Cardiac muscle cell (in vitro differentiated cells and primary cell): ENCODE results near the gene RAX2. TPM values are rescaled to one million over a fixed set of nuclear protein-coding genes. Genes with fewer than 3 reads are reported as not detected.

ENCODE experiments used
- DNase-seq, 2 donors: peaks; one replicate each; pipeline versions ENCODE4 v3.0.0 to v3.0.0-alpha.2; 2010 to 2017; ENCODE audit warnings: low read depth in 1 of 2, low spot score in 1 of 2
- H3K27ac ChIP-seq: fragments of 200-600 bp; sonication (generic); 2 replicates; pipeline ENCODE4 v1.5.1; 2016
- H3K27me3 ChIP-seq: fragments of 200-600 bp; sonication (generic); 2 replicates; pipeline ENCODE4 v1.6.0; 2016; ENCODE audit warnings: control low read depth
- H3K36me3 ChIP-seq: fragments of 200-600 bp; sonication (generic); 2 replicates; pipeline ENCODE4 v1.5.1; 2016; ENCODE audit warnings: control low read depth
- H3K4me1 ChIP-seq: fragments of 200-600 bp; sonication (generic); 2 replicates; pipeline ENCODE4 v1.8.1; 2017; ENCODE audit warnings: low read depth, mild to moderate bottlenecking, mixed run types
- H3K4me3 ChIP-seq: fragments of 200-600 bp; sonication (generic); 2 replicates; pipeline ENCODE4 v1.5.1; 2016; ENCODE audit warnings: mild to moderate bottlenecking
- H3K9me3 ChIP-seq: fragments of 200-600 bp; sonication (generic); 2 replicates; pipeline ENCODE4 v1.5.1; 2017; ENCODE audit warnings: low read depth, mild to moderate bottlenecking, control low read depth
- polyA plus RNA-seq: library from polyadenylated mRNA; unstranded; fragments of >200 nt; fragmentation: Nextera tagmentation; extraction: Ambion mirVana; gene quantifications from 2 replicates; pipeline ENCODE4 v1.2.1, GENCODE V29; 2016
- total RNA-seq: library from RNA; depleted of rRNA; stranded (reverse); fragments of >200 nt; gene quantifications from 2 replicates; pipeline ENCODE4 v1.2.3, GENCODE V29; 2016
- TF ChIP-seq, protein P1 (sequence below): IDR thresholded peaks from 2 replicates; pipeline ENCODE4 v1.5.1; 2012; ENCODE audit warnings: low read depth, mild to moderate bottlenecking, low read length

Gene RAX2
- total and polyA plus RNA-seq, 2 experiments from 2014 or later: not detected

DNA sequence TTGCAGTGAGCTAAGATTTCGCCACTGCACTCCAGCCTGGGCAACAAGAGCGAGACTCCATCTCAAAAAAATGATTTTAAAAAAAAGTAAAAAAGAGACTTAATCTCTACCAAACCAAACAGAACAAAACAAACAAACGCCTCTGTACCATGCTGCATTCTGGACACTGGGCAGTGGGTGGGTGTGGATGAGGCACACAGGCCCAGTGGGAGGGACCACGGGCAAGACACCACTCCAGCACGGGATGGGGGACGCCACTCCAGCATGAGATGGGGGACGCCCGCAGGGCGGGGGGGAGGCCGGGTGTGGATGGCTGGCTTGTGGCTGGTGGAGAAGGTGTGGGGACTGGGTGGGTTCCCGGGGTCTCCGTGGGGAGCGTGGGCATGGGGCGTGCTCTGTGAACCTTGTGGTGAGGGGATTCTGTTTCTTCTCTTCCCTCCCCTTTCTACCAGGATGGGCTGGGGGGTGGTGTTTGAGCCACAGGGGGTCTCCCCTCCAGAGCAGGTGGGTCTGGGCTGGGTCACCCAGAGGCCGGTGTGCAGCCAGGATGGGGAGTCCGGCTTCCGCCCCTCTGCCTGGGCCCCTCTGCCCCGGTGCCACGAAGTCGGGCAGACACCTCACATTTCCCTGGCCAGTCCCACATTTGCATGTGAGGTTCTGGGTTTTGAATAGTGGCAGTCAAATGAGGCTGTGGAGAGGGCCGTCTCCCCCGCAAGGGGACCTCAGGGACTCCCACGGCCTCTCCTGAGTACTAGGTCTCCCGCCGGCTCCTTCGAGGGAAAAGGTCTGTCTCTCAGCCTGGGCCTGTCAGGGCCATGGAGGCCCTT, 38.1 kb upstream of the RAX2 start:
- H3K36me3 ChIP-seq: no peaks in the 10 kb centered on the region
- DNase-seq: no peak
- H3K4me1 ChIP-seq: no peaks in the 10 kb centered on the region
- no peaks in the 10 kb centered on the region for H3K27me3 ChIP-seq
- no peak overlapping the region for H3K27ac ChIP-seq
- H3K9me3 ChIP-seq: no peaks in the 10 kb centered on the region
- H3K4me3 ChIP-seq: no peak overlapping the region
- TF ChIP-seq, protein P1, sequence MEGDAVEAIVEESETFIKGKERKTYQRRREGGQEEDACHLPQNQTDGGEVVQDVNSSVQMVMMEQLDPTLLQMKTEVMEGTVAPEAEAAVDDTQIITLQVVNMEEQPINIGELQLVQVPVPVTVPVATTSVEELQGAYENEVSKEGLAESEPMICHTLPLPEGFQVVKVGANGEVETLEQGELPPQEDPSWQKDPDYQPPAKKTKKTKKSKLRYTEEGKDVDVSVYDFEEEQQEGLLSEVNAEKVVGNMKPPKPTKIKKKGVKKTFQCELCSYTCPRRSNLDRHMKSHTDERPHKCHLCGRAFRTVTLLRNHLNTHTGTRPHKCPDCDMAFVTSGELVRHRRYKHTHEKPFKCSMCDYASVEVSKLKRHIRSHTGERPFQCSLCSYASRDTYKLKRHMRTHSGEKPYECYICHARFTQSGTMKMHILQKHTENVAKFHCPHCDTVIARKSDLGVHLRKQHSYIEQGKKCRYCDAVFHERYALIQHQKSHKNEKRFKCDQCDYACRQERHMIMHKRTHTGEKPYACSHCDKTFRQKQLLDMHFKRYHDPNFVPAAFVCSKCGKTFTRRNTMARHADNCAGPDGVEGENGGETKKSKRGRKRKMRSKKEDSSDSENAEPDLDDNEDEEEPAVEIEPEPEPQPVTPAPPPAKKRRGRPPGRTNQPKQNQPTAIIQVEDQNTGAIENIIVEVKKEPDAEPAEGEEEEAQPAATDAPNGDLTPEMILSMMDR: no peak

DNA sequence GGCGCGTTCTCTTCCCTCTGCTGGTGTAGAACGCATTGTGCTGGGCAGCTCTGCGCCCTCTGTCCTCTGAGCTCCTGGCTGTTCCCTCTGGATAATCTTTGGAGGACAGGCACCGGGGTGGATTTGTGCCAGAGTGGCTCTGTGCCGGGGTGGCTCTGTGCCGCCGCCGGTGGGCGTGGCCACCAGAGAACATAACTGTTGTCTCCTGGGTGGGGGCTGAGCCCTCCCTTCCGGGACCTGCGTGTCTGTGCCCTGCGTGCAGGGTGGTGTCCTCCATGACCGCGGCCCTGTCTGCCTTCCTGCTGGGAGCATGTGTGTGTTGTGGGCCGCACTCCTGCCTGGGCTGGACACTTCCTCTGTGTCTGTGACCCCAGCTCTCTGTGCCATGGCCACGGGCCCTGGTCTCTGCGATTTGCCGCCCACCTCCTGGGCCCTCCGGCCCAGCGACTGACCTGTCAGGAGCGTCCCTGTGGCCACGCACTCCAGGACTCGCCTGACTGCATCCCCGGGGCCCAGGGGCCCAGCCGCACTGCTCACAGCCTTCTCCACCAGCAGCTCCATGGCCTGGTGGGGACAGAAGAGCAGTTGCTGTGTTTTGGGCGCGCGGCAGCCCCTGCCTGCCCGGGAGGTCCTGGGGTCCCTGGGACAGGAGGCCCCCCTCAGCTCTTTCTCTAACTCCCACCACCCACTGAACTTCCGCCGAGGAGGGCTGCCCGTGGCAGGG, 36.6 kb upstream of the RAX2 start:
- no peaks in the 10 kb centered on the region for H3K4me1 ChIP-seq
- no peak for DNase-seq
- H3K4me3 ChIP-seq: no peak overlapping the region
- H3K27me3 ChIP-seq: no peaks in the 10 kb centered on the region
- H3K36me3 ChIP-seq: no peaks in the 10 kb centered on the region
- TF ChIP-seq, protein P1: no peak
- H3K27ac ChIP-seq: no peak overlapping the region
- H3K9me3 ChIP-seq: no peaks in the 10 kb centered on the region

DNA sequence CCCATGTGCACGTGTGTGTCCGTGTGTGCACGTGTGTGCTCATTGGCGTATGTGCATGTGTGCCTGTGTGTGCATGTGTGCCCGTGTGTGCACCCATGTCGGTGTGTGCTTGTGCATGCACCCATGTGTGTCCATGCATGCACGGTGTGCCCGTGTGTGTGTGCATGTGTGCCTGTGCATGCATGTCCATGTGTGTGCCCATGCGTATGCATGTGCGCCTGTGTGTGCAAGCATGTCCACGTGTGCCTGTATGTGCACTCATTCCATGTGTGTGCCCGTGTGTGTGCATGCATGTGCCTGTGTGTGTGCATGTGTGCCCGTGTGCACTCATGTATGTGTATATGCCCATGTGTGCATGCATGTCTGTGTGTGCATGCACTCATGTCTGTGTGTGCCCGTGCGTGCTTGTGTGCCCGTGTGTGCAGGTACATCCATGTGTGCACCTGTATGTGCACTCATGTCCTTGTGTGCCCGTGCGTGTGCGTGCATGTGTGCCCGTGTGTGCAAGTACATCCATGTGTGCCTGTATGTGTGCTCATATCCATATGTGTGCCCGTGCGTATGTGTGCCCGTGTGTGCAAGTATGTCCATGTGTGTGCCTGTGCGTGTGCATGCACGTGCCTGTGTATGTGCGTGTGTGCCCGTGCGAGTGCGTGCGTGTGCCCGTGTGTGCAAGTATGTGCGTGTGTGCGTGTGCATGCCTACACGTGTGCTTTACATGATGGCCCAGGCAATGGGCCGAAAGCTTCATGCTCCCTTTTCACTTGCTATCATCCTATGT, 35.7 kb upstream of the RAX2 start:
- Histone ChIP-seq H3K4me1 (no peaks in the 10 kb centered on the region), H3K36me3 (no peaks in the 10 kb centered on the region), H3K4me3 (no peak overlapping the region), H3K27me3 (no peaks in the 10 kb centered on the region), H3K27ac (no peak overlapping the region), H3K9me3 (no peaks in the 10 kb centered on the region)
- TF ChIP-seq, protein P1: no peak
- no peak for DNase-seq

DNA sequence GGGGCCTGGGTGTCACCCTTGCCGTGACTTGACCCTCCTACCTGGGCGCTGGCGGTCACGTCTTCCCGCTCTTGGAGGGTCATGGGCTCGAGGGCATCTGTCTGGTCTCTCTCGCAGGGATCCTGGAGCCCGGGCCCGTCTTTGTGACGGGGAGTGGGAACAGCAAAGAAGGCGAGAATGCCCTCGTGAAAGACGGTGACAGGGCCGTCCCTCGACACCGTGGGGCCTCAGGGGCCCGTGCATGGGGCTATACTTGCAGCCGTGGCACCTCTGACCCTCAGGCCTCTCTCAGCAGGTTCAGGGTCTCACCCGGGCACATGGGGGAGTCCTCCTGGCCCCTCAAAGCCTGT, 35.1 kb upstream of the RAX2 start:
- DNase-seq: no peak
- TF ChIP-seq, protein P1: no peak
- Histone ChIP-seq H3K36me3 (no peaks in the 10 kb centered on the region), H3K4me1 (no peaks in the 10 kb centered on the region), H3K4me3 (no peak overlapping the region), H3K27ac (no peak overlapping the region), H3K9me3 (no peaks in the 10 kb centered on the region), H3K27me3 (peaks cover 6% of the 10 kb centered on the region)

DNA sequence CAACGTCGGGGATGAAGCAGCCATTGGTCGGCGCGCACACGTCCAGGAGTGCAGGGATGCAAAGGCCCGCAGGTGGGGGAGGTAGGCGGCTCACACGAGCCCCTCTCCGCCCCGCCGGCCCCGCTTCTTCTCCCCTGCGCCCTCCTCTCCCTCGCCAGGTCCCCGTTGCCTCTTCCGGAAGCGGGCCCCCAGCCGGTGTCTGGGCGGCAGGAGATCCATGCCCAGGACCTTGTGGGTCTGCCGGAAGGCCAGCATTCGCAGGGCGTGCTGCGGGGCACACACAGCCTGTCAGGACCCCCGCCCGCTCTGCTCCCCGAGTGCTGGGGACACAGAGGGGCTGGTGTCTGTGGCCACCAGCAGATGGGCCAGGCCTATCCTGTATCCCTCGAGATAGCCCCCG, 33.8 kb upstream of the RAX2 start:
- no peaks in the 10 kb centered on the region for H3K36me3 ChIP-seq
- no peak for DNase-seq

More for the DNA sequence above, 33.8 kb upstream of the RAX2 start:
- H3K4me3 ChIP-seq: no peak overlapping the region
- TF ChIP-seq, protein P1: no peak
- H3K9me3 ChIP-seq: no peaks in the 10 kb centered on the region
- H3K27me3 ChIP-seq: peaks cover 18% of the 10 kb centered on the region
- H3K27ac ChIP-seq: no peak overlapping the region
- H3K4me1 ChIP-seq: no peaks in the 10 kb centered on the region
